UCSD-AML1 (cell line): ENCODE results near the gene FGF14.

Experiments
- DNase-seq: peaks from one replicate; lab custom pipeline; 2025; ENCODE audit not compliant: unreplicated experiment; lab: John Stamatoyannopoulos, UW

FGF14 gene

DNA sequence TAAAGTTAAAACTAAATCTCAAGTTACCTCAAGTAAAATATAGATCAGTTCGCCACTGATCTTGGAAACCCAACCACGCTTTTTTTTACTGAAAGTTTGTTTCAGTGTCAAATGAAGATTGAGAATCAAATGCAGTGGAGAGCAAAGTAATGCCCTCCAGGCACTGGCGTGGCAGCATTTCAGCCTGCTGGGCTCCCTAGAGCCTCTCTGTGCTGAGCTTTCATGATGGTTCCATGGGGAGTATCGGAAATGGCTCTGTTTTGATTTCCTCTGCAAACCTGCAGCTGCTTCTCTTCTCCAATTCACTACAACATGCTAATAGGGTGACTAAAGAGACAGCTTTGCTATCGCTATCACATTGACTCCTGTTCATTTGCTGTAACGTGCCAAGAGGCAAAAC is 141.6 kb downstream of the FGF14 start:
- no peak for DNase-seq

DNA sequence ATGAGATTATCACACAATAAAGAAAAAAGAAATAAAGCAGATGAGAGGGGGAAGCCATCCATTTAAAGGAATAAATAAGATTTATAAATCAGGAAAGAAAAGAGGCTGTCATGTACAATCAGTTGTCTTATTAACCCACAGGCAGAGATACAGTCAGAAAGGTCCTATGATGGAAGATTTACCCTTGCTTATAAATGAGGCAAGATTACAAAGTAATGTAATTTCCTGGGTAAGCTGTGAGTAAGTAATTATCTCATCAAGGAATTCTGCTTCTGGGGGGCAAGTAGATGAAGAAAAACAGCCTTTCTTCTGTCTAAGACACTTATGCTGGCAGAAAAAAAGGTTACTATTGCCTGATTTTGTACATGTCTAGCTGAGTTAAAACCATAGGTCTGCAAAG is 146.4 kb downstream of the FGF14 start:
- no peak for DNase-seq

DNA sequence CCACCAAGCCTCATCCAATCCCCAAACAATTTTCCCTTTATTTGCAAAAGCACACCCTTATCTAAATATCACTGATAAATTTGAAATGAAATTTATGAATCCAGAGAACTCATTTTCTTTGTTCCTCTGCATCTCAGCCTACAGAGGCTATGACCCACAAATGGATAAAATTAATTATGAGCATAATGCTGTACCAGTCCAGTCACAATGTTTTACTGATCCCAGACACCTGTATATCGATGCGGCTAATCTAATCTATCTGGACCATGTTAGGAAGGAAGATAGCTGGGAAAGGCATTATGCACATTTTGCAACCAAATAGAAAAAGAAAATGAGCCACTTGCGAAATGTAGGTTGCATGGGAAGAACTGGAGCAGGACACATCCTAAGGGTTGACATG is 150.0 kb downstream of the FGF14 start:
- DNase-seq: no peak

DNA sequence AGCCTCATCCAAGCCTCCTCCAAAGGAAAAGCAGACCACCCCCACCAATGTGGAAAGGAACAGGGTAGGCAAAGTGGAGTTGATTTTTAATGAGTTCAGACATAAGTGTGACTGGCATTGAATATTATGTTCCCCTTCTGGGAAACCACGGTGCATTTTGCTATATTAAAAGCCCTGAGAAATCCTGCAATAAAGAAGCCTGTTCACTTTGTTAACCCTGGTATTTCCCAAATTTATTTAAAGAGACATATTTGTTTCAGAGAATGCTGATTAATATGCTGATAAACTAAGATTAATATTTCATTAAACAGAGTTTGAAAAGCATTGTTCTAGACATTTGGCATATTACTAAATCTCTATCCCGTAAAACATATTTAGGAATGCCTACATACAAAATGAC is 151.4 kb downstream of the FGF14 start:
- no peak for DNase-seq

DNA sequence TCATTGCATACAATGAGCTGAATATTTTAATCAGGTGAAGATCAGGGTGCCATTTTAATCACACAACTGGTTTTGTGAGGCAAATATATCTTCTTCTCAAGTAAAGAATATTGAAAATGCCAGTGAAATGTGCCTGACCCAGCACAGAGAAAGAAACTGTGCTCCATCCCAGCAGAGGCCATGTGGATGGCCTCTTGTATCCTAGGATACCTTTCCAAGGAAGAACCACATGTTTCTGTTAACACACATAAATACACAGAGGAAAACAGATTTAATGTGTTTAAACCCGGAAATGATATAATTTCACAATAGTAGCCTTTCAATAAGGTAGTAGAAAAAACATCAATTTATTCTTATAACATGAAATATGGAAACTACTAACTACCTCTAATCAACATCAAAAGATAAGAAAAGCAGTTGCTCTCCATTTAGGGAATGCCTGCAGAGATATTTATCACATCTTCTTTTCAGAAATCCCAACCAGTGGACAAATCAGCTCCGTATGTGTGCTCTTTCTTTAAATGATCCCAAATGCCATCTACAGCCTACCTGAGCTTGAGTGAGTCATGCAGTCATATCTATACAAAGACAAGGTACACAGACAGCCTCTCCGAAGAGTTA is 157.1 kb downstream of the FGF14 start:
- no peak for DNase-seq

DNA sequence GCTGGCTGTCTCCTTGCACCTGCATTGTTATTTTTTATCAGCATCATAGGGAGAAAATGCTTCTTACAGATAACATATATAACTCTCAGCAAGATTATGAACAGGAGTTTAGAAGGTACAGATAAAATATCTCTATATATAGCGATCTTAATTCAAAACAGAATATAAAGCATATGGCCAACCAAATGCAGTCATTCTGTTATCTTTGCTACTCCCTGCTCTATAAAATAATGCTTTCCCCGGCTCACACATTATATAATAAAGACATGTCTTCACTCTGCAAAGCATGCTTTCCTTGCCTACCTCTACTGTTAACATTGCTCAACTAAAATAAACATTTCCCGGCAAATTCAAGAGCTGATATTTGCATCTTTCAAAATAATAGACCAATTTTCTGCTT is 161.7 kb downstream of the FGF14 start:
- DNase-seq: no peak

DNA sequence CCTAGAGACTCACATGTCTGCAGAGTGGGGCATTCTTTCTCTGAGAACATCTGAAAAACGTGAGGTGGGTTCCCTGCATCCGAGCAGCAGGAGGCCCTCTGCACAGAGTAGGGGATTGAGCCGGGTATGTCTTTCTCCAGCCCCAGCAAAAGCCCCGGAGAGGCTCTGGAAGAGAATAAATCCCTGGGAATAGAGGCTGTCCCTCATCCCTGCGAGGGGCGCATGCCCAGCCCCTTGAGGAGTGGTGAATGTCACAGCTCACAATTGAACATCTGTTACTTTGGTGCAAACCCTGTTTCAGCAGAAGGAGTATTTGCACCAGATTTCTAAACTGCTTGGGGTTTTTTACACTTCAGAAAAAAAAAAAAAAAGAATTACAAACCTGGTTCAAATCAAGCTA is 164.6 kb downstream of the FGF14 start:
- DNase-seq: no peak

DNA sequence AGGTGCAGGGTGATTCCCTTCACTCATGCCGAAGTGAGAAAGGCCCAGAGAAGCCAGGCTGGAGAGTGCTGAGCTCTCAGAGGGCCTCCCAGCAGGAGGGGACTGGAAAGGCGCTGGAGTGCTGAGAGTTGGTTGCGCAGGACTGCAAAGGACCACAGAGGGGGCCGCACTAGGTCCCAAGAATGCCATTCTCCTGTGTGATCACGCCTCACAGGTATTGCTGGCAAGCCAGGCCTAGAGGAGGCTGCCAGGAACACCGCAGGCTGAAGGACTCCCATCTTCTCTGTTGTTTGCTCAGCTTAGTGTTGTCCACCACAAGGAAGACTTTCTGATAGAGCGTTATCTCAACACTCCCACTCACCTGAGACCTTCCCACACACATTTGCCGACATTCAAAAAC is 165.0 kb downstream of the FGF14 start:
- no peak for DNase-seq

DNA sequence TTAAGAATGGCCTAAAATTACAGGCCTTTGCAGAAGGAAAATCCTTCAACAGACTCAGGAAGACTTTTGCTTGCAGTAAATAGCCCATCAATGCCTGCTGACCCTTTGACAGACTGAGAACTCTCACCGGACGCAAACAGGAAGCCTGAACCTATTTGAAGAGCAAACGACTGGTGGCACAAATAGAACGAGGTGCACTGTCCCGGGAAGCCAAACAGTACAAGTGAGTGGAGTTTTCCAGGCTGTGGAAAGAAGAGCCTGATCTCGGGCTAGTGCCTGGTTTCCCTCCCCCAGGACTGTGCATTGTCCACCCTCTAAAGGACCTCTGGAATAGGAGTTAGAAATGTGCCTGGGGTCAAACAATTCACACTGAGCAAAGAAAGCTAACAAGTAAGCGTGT is 165.5 kb downstream of the FGF14 start:
- no peak for DNase-seq

DNA sequence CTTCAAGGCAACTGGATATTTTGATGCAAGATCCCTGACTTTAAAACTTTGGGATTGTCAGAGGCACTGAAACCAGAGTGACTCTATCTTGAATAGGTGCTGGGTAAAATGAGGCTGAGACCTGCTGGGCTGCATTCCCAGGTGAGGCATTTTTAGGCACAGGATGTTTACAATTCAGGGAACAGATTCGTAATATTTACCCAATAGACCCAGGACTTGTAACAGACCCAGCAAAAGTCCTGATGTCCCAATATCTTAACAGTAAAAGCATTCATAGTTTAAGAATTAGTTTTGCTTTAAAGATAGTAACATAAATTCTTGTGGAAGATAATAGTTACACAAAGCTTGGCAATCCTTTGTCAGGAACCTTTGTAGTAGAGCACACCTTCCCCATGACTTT is 166.2 kb downstream of the FGF14 start:
- no peak for DNase-seq

DNA sequence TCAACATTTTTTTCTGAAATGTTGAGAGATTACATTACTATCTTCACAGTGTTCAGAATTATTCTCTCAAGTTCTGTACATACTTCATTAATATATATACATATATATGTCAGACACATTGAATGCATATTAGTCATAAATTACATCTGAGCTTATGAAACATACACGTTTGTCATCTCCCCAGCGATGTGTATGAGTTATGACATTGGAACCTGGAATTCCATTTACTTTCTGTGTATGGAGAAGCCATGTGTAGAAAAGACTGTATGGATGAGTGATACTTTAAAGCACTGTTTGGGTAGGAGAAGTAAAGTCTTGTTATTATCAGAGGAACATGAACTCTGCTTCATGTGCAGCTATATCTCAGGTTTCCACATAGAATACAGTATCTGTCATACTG is 167.2 kb downstream of the FGF14 start:
- no peak for DNase-seq

DNA sequence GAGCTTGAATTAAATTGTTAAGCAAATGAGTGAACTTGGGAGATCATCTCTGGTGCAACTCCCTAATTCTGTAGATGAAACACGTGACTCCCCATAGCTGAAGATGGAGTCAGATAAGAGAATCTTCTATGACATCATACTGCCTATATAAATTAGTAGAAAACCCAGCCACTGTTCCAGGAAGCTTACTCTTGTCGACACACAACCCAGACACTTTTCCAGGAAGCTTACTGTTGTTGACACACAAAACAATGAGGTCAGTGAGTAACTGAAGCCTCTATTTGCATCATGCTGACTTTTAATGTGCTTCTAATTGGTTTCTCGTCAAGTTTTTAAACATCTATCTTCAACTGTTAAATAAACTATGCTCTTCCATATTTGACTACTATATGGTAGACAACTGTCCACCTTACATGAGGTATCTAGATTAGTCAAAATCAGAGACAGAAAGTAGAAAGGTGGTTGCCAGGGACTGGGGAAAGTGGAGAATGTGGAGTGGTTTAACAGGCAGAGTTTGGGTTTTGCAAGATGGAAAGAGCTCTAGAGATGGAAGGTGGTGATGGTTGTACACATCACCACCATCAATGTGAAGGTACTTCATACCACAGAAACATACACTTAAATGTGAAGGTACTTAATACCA is 168.2 kb downstream of the FGF14 start:
- DNase-seq: no peak

DNA sequence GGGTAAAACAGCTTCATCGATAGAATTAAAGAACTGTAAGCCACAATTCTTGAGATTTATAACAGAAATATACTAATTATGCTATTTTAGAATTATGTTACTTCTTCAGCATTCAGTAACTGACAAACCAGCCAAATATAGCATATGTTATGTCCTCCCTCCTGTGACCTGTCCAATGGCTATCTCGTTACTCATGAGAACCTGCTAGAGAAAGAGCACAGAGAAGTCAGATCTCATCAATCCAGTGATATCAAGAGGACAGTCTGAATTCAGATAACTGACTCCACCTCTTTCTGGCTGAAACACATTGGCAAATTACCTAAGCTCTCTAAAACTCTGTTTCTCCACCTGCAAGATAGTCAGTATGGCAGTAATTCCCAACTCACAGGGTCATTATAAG is 170.4 kb downstream of the FGF14 start:
- DNase-seq: no peak

DNA sequence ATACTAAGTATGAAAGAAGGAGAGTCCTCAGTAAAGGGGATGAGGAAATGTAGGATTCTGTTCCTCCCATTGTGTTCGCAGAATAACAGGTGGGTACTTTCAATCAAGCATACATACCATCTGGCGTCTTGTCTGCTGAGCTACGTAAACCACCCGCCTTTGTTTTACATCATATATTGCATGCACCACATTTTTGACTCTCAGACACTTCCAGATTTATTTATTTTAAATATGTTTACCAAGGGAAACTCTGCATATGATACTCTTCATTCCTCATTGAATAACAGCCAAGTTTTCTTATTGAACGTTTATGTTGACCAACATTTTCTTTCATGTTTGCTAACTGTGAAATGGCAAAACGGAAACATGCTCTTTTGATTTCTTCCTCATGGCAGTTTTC is 174.1 kb downstream of the FGF14 start:
- no peak for DNase-seq

DNA sequence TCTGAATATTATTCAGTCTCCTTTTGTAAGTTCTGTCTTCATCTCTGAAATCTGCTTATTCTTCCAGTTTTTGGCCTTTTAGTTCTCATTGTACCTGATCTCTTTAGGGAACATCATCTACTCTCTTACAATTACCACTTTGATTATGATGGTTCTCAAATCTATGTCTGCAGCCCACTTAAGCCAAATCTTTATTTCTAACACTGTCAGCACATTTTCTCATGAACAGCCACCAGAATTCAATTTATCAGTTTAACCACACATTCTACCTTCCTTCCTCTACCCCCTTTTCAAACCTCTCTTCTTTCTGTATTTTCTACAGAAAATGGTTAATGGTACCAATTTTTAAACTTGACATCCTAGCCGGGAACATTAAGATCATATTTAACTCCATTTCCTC is 175.3 kb downstream of the FGF14 start:
- DNase-seq: no peak

DNA sequence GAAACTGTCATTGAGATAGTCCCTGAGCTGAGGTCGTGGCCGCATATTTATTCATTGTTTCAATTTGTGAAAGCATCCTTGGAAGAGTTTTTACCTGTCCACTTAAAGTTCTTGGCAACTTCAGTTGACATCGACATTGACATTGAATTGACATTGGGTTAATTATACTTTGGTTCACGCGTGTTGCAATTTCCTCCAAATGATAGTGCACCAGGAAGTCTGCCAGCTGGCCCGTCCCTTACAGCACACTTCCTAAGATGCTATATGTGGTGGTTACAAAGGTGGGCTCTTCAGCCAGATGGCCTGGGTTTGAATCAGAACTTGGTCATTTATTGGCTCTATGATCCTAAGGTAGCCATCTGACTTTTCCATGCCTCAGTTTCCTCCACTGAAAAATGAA is 176.0 kb downstream of the FGF14 start:
- no peak for DNase-seq

DNA sequence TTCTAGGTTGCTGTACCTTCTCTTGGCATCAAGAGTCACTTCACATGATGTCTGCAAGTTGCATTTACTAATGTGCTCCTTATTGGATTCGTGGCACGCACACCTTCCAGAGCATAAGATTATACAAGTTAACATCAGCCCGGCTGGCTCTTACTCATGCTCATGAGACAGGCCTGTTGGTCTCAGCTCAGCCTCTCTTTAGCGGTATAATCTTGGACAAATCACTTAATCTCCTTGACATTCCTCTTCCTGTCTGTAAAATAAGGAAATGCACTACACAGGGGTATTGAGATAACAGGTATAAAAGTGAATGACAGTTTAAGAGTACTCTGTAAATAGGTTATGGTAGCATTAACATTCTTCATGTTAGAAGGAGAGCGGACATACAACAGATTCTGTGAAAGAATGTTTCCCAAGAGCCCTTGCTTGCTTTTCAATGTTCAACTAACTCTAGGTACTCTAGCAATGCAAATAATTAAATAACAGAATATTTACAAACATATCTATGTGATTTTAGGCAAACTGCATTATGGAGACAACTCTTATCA is 181.1 kb downstream of the FGF14 start:
- DNase-seq: no peak

DNA sequence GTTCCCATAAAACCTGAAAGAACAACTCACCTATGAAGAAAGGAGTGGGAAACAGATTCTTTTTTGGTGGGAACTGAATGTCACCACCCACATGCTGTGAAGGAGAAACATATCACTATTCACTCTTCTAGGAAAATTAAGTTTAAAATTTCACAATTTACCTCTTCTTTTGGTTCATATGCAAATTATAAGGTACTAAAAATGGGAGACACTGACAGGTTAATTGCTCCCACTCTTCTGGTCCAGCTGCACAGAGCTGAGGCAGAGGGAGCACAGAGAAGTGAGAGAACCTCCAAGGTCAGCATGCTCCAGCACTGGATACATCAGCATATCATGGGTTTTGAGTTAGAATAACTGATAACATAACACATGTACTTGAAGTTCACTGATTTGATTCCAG is 186.9 kb downstream of the FGF14 start:
- no peak for DNase-seq

DNA sequence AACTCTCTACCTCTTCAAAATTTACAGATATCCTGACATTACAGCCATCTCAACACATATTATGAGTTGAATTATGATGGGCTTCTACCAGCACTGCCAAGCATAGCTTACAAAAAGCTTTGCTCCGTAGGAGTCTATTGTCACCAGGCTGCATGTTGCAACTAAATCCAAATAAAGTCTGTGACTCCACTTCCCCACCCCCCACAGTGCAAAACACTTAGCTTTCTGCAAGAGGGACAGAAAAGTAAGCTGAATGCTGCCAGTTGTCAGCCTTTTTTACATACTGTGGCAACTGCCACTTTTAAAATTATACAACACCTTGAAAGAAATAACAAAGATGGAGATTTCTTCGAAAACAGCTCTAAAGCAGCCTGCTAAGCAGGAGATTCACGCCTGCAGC is 189.1 kb downstream of the FGF14 start:
- DNase-seq: no peak

DNA sequence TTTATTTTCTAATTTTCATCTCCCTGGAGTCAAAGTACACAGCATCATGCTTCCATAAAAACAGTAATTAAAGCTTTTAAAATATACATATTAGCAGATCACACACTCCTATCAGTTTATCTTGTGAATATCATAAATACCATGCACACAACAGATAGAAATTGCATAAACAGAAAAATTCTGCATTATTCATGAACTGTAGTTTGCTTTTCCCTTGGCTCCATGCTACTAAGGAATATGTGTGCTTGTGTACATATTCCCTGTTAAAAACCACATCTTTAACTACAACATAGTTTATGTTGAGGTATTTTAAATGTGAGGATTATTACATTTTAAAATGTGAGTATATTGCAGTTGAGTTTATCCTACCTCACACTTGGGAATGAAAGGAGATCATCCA is 193.5 kb downstream of the FGF14 start:
- no peak for DNase-seq

DNA sequence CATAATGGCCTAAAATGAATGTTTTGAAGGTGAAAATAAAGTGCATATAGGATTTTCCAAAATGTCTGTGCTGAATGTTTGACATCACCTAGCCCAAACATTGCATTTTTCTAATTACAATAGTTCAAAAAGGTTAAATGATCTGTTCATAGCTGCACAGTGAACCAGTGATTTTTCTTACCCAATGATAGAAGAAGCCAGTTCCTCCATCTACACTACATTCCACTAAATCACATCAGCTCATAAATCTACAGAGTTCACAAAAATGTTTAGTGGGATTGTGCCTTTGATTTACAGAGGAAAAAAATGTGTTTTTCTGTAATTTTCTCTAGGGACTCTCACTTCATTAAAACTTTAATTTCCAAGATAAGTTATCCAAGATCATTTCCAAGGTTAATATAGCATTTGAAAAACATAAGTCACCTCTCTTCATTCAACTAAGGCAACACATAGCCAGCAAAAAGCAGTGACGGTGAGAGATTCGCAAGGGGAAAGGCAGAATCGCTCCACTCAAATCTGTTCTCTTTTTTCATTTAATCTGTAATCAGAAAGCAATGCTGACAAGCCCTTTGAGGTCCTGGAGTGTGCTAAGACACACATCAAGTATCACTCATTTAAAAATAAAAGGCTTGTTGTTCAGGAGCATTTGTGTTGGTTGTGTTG is 194.0 kb downstream of the FGF14 start:
- no peak for DNase-seq

DNA sequence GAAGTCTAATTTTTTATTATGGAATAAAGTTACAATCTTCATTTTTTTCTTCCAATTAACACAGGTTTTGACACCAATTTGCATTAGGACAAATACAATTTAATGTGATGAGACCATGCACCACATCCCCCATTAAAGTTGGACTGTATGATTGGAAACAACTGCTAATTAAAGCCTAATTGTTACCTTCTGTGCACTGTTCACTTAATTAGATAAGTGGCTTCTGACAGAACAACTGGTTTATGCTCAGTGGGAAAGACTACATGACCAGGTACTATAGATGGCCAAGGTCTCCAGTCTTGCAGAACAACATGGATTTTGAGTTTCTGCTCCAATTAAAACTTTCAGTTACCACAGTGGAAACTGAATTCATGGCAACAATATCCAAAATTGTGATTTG is 198.1 kb downstream of the FGF14 start:
- DNase-seq: no peak
